Transverse colon (tissue), 4 donors: ENCODE data around the gene ARHGAP6. TPM values are rescaled to one million over a fixed set of nuclear protein-coding genes. Genes with fewer than 3 reads are reported as not detected.
"Not testable (repeated sequence)": the region's sequence is repeated elsewhere in the genome, so short reads cannot be mapped to it uniquely, and the experiment has no call there.

Source experiments
- DNase-seq: peaks from one replicate; pipeline ENCODE4 v3.0.0-alpha.2; 2019
- H3K27ac ChIP-seq, 4 donors: fragments of 200-600 bp; sonication (generic); 2 replicates each; pipeline ENCODE4 v1.5.1; 2016 to 2018; ENCODE audit warnings: inconsistent platforms in 4 of 4
- H3K27me3 ChIP-seq: fragments of 200-600 bp; sonication (generic); 2 replicates; pipeline ENCODE4 v1.5.1; 2017; ENCODE audit warnings: inconsistent platforms
- H3K36me3 ChIP-seq, 4 donors: fragments of 200-600 bp; sonication (generic); 2 replicates each; pipeline ENCODE4 v1.5.1; 2017 to 2019; ENCODE audit warnings: inconsistent platforms in 4 of 4
- H3K4me1 ChIP-seq, 4 donors: fragments of 200-600 bp; sonication (generic); 2 replicates each; pipeline ENCODE4 v1.5.1; 2017 to 2020; ENCODE audit warnings: inconsistent platforms in 4 of 4
- H3K4me3 ChIP-seq, 4 donors: fragments of 200-600 bp; sonication (generic); 1 replicate in 1 of 4; 2 replicates in 3 of 4; pipeline versions ENCODE4 v1.5.1 to v1.6.1; 2017 to 2019; ENCODE audit warnings: inconsistent platforms in 4 of 4
- H3K9me3 ChIP-seq, 2 donors: fragments of 200-600 bp; sonication (generic); 2 replicates each; pipeline ENCODE4 v1.5.1; 2017 to 2019; ENCODE audit warnings: inconsistent platforms in 2 of 2
- EP300 ChIP-seq: sonication (generic); formaldehyde crosslinking; IDR thresholded peaks from one replicate; pipeline ENCODE4 v1.6.1; 2017; ENCODE audit warnings: antibody characterized with exemption, low read depth
- POLR2A ChIP-seq: fragments of 450-650 bp; IDR thresholded peaks from one replicate; pipeline ENCODE4 v1.6.1; 2016; ENCODE audit warnings: antibody characterized with exemption, mild to moderate bottlenecking, moderate library complexity
- POLR2AphosphoS5 ChIP-seq, 3 donors: sonication (generic); formaldehyde crosslinking; IDR thresholded peaks; one replicate each; pipeline ENCODE4 v1.6.1; 2016; ENCODE audit warnings: antibody characterized with exemption in 3 of 3
- WGBS, 2 donors: methylation state at CpG; one replicate each; pipeline ENCODE4 v1.1.5; 2018; ENCODE audit warnings: low coverage in 1 of 2; 5-methylcytosine and 5-hydroxymethylcytosine counted together
- in situ Hi-C, 4 donors: fragments of 200-750 bp; cut with MboI; loops; one replicate each; pipeline versions ENCODE4 v1.15.0 to v1.15.1; 2017; ENCODE audit warnings: low sequenced_read_pairs in 3 of 4, low pct_ligation_motif_present in 1 of 4, low pct_unique_long_range_greater_than_20kb in 1 of 4
- intact Hi-C: fragments of 100-400 bp; cut with DNase I; formaldehyde crosslinking; loops from one replicate; pipeline ENCODE4 v1.15.1; 2023; ENCODE audit warnings: low total_unique reads
- total RNA-seq, 4 donors: library from RNA; depleted of rRNA; stranded (reverse); fragments of >200 nt; gene quantifications; one replicate each; pipeline ENCODE4 v1.1.0, GENCODE V29; 2016
- TF ChIP-seq, protein P1 (sequence below), 5 experiments: fragments of 200-600 bp in 3 of 5; fragments of 450-650 bp in 2 of 5; sonication (generic) in 3 of 5; IDR thresholded peaks; 1 replicate in 2 of 5; 2 replicates in 3 of 5; pipeline ENCODE4 v1.5.1; 2016 to 2017; ENCODE audit warnings: antibody characterized with exemption in 5 of 5, inconsistent platforms in 3 of 5, mild to moderate bottlenecking in 2 of 5, moderate library complexity in 1 of 5

Gene ARHGAP6
- total RNA-seq, 4 donors from 2014 or later: 5.0 to 12.4 (median 9.0) TPM

DNA sequence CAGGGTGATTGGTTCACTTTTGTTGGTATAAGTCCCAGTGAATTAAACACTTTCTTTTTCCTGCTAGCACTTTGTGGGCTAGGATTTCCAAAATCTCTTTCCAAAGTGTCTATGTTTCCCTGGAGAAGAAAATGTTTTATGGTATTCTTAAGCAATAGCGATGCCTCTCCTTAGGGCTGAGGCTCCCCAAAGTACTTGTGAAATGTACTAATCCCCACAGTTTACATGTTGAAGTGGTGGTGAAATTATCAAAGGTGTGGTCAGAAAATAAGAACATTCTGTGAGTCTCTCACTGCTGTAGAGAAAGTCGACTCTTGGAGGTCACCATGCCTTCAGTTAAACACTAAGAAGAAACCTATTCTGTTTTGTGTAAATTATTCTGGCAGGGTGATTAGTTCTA, 424.0 kb downstream of the ARHGAP6 start:
- Histone ChIP-seq H3K4me3 (no peak overlapping the region), H3K36me3 (no peaks in the 10 kb centered on the region), H3K27me3 (no peaks in the 10 kb centered on the region), H3K9me3 (no peaks in the 10 kb centered on the region), H3K27ac (no peak overlapping the region), H3K4me1 (peaks cover 0 to 4% (median 0%) of the 10 kb centered on the region in 4 donors)
- 63 to 67% methylated on average over 1 to 2 of the region's 2 CpGs for WGBS, 2 donors
- intact Hi-C loops: no loop called here
- in situ Hi-C loops: loop anchor here in 1 of 4 donors (25.0 kb wide), 1 partner anchor 96 kb away; no protein-coding TSS in a partner anchor
- no peak for DNase-seq
- no peak for TF ChIP-seq POLR2A
- TF ChIP-seq POLR2AphosphoS5 (IDR thresholded peaks at IDR 0.05): peak in 1 of 3 donors; percentile 14

DNA sequence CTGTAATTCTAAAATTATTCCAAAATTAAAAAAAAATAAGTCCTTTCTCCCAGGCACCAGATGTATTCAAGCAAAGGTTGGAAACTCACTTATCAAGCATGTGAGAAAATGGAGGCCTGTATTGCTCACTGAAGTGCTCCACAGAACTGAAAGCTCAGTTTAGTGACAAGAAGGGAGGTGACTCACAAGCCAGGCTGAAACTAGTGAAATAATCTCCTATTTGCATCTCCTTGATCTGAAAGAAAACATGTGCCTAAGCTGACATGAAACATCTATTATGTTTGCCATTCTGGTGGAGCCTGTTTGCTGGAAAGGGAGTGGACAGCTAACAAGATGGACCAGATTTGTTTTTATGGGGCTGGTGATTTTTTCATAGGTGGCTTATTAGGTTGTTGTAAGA, 426.5 kb downstream of the ARHGAP6 start:
- H3K9me3 ChIP-seq: no peaks in the 10 kb centered on the region
- in situ Hi-C loops: loop anchor here in 1 of 4 donors (25.0 kb wide), 1 partner anchor 98 kb away; no protein-coding TSS in a partner anchor
- peaks cover 0 to 4% (median 0%) of the 10 kb centered on the region in 4 donors for H3K4me1 ChIP-seq
- DNase-seq: no peak
- TF ChIP-seq, protein P1, sequence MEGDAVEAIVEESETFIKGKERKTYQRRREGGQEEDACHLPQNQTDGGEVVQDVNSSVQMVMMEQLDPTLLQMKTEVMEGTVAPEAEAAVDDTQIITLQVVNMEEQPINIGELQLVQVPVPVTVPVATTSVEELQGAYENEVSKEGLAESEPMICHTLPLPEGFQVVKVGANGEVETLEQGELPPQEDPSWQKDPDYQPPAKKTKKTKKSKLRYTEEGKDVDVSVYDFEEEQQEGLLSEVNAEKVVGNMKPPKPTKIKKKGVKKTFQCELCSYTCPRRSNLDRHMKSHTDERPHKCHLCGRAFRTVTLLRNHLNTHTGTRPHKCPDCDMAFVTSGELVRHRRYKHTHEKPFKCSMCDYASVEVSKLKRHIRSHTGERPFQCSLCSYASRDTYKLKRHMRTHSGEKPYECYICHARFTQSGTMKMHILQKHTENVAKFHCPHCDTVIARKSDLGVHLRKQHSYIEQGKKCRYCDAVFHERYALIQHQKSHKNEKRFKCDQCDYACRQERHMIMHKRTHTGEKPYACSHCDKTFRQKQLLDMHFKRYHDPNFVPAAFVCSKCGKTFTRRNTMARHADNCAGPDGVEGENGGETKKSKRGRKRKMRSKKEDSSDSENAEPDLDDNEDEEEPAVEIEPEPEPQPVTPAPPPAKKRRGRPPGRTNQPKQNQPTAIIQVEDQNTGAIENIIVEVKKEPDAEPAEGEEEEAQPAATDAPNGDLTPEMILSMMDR (IDR thresholded peaks at IDR 0.05): no peak
- TF ChIP-seq EP300: no peak
- TF ChIP-seq POLR2A: no peak
- TF ChIP-seq POLR2AphosphoS5 (IDR thresholded peaks at IDR 0.05): no peak
- no peaks in the 10 kb centered on the region for H3K27me3 ChIP-seq
- no peak overlapping the region for H3K4me3 ChIP-seq
- no peaks in the 10 kb centered on the region for H3K36me3 ChIP-seq
- intact Hi-C loops: no loop called here
- H3K27ac ChIP-seq: no peak overlapping the region

DNA sequence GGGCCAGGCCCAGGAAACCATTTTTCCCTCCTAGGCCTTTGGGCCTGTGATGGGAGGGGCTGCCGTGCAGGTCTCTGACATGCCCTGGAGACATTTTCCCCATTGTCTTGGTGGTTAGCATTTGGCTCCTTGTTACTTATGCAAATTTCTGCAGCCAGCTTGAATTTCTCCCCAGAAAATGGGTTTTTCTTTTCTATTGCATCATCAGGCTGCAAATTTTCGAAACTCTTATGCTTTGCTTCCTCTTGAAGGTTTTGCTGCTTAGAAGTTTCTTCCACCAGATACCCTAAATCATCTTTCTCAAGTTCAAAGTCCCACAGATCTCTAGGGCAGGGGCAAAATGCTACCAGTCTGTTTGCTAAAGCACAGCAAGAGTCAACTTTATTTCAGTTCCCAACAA, 430.3 kb downstream of the ARHGAP6 start:
- 66% methylated on average over 2 of the region's 2 CpGs; no CpG with 5 or more reads in 1 of the 2 donors for WGBS, 2 donors
- in situ Hi-C loops: loop anchor here in 1 of 4 donors (25.0 kb wide), 1 partner anchor 102 kb away; no protein-coding TSS in a partner anchor

DNA sequence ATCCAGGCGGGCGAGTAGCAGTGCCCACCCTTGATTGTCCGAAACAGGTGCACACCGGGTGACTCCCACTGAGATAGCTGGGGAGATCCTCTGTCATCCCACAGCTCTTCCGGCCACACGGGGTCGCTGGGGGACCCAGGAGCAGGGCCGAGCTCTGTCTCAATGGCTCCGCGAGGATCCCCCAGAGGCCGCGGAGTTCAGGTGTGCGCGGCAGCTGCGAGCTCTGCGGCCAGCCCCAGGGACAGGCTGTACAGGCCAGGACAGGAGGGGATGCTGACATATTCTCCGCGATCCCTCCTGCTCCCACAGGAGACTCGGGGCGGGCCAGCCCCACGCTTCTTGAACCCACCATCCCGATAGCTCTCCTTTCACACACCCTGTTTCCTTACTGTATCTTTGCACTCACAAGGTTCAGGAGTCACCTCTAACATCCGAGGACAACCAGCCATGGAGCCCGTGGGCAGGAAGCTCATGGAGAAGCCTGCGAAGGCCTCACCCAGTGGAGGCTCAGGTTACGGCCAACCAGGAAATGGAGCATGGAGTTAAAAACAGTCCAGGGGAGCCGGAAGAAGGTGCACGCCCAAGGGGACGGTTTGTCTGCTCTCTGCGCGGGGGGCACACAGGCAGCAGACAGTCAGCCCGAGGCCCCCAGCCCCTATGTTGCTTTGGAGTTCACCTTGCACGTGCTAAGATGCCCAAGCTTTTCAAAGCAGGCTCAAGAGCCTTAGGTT, 450.4 kb downstream of the ARHGAP6 start:
- no peak overlapping the region for H3K4me3 ChIP-seq
- no peaks in the 10 kb centered on the region for H3K4me1 ChIP-seq
- H3K9me3 ChIP-seq: no peaks in the 10 kb centered on the region
- TF ChIP-seq POLR2AphosphoS5 (IDR thresholded peaks at IDR 0.05): no peak
- TF ChIP-seq EP300: no peak
- TF ChIP-seq POLR2A: no peak
- TF ChIP-seq, protein P1 (IDR thresholded peaks at IDR 0.05): no peak
- intact Hi-C loops: no loop called here
- H3K36me3 ChIP-seq: no peaks in the 10 kb centered on the region
- H3K27ac ChIP-seq: no peak overlapping the region
- no peak for DNase-seq
- WGBS, 2 donors: 85% methylated on average over 33 of the region's 33 CpGs; no CpG with 5 or more reads in 1 of the 2 donors
- in situ Hi-C loops: no loop called here
- H3K27me3 ChIP-seq: no peaks in the 10 kb centered on the region

More for the DNA sequence above, 430.3 kb downstream of the ARHGAP6 start:
- H3K36me3 ChIP-seq, DNase-seq, H3K27me3 ChIP-seq, H3K4me1 ChIP-seq, H3K9me3 ChIP-seq, H3K4me3 ChIP-seq, H3K27ac ChIP-seq, intact Hi-C loops: not testable (repeated sequence)

GRCh38 chrX:11214346-11215190, 451.2 kb downstream of the ARHGAP6 start:
- intact Hi-C loops (no loop called here), in situ Hi-C loops (no loop called here)
- no peak overlapping the region for H3K4me3 ChIP-seq
- no peaks in the 10 kb centered on the region for H3K36me3 ChIP-seq
- H3K4me1 ChIP-seq: no peaks in the 10 kb centered on the region
- TF ChIP-seq EP300 (no peak), POLR2A (no peak), POLR2AphosphoS5 (IDR thresholded peaks at IDR 0.05) (no peak)
- TF ChIP-seq, protein P1 (IDR thresholded peaks at IDR 0.05): no peak
- WGBS, 2 donors: 88 to 100% methylated on average over 2 to 17 of the region's 18 CpGs
- no peak for DNase-seq
- no peaks in the 10 kb centered on the region for H3K9me3 ChIP-seq
- no peaks in the 10 kb centered on the region for H3K27me3 ChIP-seq
- no peak overlapping the region for H3K27ac ChIP-seq
